H1 (cell line): ENCODE measurements around the gene INPP5J. TPM values are rescaled to one million over a fixed set of nuclear protein-coding genes. Genes with fewer than 3 reads are reported as not detected.
A peak's percentile ranks its signal among the peaks of the same experiment; 100 is the strongest.

ENCODE experiments used
- CTCF ChIA-PET: fragments of 300-600 bp; sonication (Branson Sonifier 250); formaldehyde crosslinking; loops from one replicate; lab custom pipeline; 2021; ENCODE audit not compliant: partially characterized antibody; lab: Charles Lee
- POLR2A ChIA-PET: fragments of 300-600 bp; sonication (Branson Sonifier 250); formaldehyde crosslinking; loops from one replicate; lab custom pipeline; 2021; ENCODE audit warnings: inconsistent platforms; ENCODE audit not compliant: partially characterized antibody; lab: Charles Lee
- DNase-seq, 2 experiments: peaks; one replicate each; pipeline versions ENCODE4 v3.0.0 to v3.0.0-alpha.2; 2010 to 2022; ENCODE audit warnings: low spot score in 2 of 2, low read depth in 1 of 2, mixed read lengths in 1 of 2
- FAIRE-seq: peaks from 2 replicates; lab custom pipeline; 2011; peaks lifted over from hg19 to GRCh38; lab: Jason Lieb, UNC
- H2AFZ ChIP-seq: 2 replicates; pipeline ENCODE4 v1.8.1; 2012; ENCODE audit warnings: low read length, inconsistent platforms
- H2AK5ac ChIP-seq: 2 replicates; pipeline ENCODE4 v1.6.1; 2013; ENCODE audit warnings: low read depth, low read length
- H2BK120ac ChIP-seq: replicated peaks from 2 replicates; pipeline ENCODE3; 2013; ENCODE audit warnings: low read depth, low read length, inconsistent platforms
- H2BK12ac ChIP-seq: 2 replicates; pipeline ENCODE4 v1.6.1; 2013; ENCODE audit warnings: low read depth, low read length
- H2BK15ac ChIP-seq: 2 replicates; pipeline ENCODE4 v1.6.1; 2013; ENCODE audit warnings: low read length
- H2BK20ac ChIP-seq: 2 replicates; pipeline ENCODE4 v1.6.1; 2013; ENCODE audit warnings: low read length
- H2BK5ac ChIP-seq: 2 replicates; pipeline ENCODE4 v1.6.1; 2013; ENCODE audit warnings: low read depth, low read length
- H3K14ac ChIP-seq: 2 replicates; pipeline ENCODE4 v1.6.1; 2013; ENCODE audit warnings: inconsistent platforms; ENCODE audit not compliant: insufficient read length
- H3K18ac ChIP-seq: 2 replicates; pipeline ENCODE4 v1.6.1; 2013; ENCODE audit warnings: low read length; ENCODE audit errors: extremely low read depth
- H3K23ac ChIP-seq: 2 replicates; pipeline ENCODE4 v1.6.1; 2013; ENCODE audit warnings: inconsistent platforms; ENCODE audit not compliant: insufficient read length
- H3K23me2 ChIP-seq: 2 replicates; pipeline ENCODE4 v1.6.1; 2013; ENCODE audit warnings: low read depth, low read length
- H3K27ac ChIP-seq: 2 replicates; pipeline ENCODE4 v1.6.1; 2011; ENCODE audit warnings: low read depth, low read length, inconsistent platforms
- H3K27me3 ChIP-seq, 4 experiments: replicated peaks in 1 of 4; 1 replicate in 1 of 4; 2 replicates in 3 of 4; pipeline versions ENCODE4 v1.6.1 to v1.8.1; 2011 to 2013; ENCODE audit warnings: low read length in 3 of 4, mild to moderate bottlenecking in 3 of 4, inconsistent platforms in 2 of 4, mixed read lengths in 2 of 4, moderate library complexity in 1 of 4; ENCODE audit not compliant: control insufficient read depth in 3 of 4, insufficient read depth in 3 of 4; ENCODE audit errors: extremely low read depth in 1 of 4
- H3K36me3 ChIP-seq, 4 experiments: 2 replicates each; pipeline versions ENCODE4 v1.6.1 to v1.8.1; 2011 to 2013; ENCODE audit warnings: mild to moderate bottlenecking in 4 of 4, low read length in 3 of 4, moderate library complexity in 2 of 4, control low read depth in 1 of 4, inconsistent platforms in 1 of 4; ENCODE audit not compliant: insufficient read depth in 4 of 4, control insufficient read depth in 2 of 4
- H3K4ac ChIP-seq: replicated peaks from 2 replicates; pipeline ENCODE3; 2013; ENCODE audit warnings: low read length, low read depth, mixed read lengths, inconsistent platforms; ENCODE audit not compliant: insufficient read length
- H3K4me1 ChIP-seq, 4 experiments: replicated peaks in 1 of 4; 1 replicate in 1 of 4; 2 replicates in 3 of 4; pipeline versions ENCODE4 v1.6.1 to v1.8.1; 2011 to 2013; ENCODE audit warnings: low read length in 3 of 4, inconsistent platforms in 2 of 4, mixed read lengths in 1 of 4; ENCODE audit not compliant: insufficient read depth in 4 of 4, control insufficient read depth in 3 of 4
- H3K4me2 ChIP-seq, 2 experiments: 2 replicates each; pipeline versions ENCODE4 v1.6.1 to v1.8.1; 2011 to 2013; ENCODE audit warnings: low read depth in 2 of 2, low read length in 2 of 2, control low read depth in 1 of 2, inconsistent platforms in 1 of 2, mild to moderate bottlenecking in 1 of 2; ENCODE audit not compliant: insufficient read depth in 1 of 2
- H3K4me3 ChIP-seq, 4 experiments: fragments of 200-600, 300-600 bp in 1 of 4; sonication (generic), shearing (Covaris generic), sonication (Bioruptor Twin) in 1 of 4; 2 replicates each; pipeline versions ENCODE4 v1.5.1 to v1.8.1; 2011 to 2016; ENCODE audit warnings: low read length in 4 of 4, low read depth in 3 of 4, control low read depth in 2 of 4, inconsistent platforms in 2 of 4, mild to moderate bottlenecking in 2 of 4, mixed read lengths in 1 of 4, moderate library complexity in 1 of 4; ENCODE audit not compliant: insufficient read depth in 2 of 4; ENCODE audit errors: extremely low read depth in 1 of 4
- H3K56ac ChIP-seq: replicated peaks from 2 replicates; pipeline ENCODE3; 2013; ENCODE audit warnings: low read depth, mild to moderate bottlenecking, mixed read lengths, low read length, inconsistent platforms; ENCODE audit not compliant: insufficient read length
- H3K79me1 ChIP-seq: 2 replicates; pipeline ENCODE4 v1.6.1; 2013; ENCODE audit warnings: low read depth, low read length, control low read depth
- H3K79me2 ChIP-seq, 2 experiments: 2 replicates each; pipeline versions ENCODE4 v1.6.1 to v1.8.1; 2012 to 2013; ENCODE audit warnings: low read length in 2 of 2, mild to moderate bottlenecking in 2 of 2, inconsistent platforms in 1 of 2; ENCODE audit not compliant: insufficient read depth in 2 of 2, control insufficient read depth in 1 of 2
- H3K9ac ChIP-seq, 4 experiments: replicated peaks in 1 of 4; 1 replicate in 1 of 4; 2 replicates in 3 of 4; pipeline versions ENCODE4 v1.6.1 to v1.8.1; 2011 to 2013; ENCODE audit warnings: low read depth in 3 of 4, low read length in 3 of 4, control low read depth in 2 of 4, mild to moderate bottlenecking in 2 of 4, moderate library complexity in 2 of 4, inconsistent platforms in 1 of 4; ENCODE audit errors: extremely low read depth in 1 of 4
- H3K9me3 ChIP-seq, 2 experiments: 2 replicates each; pipeline versions ENCODE4 v1.6.1 to v1.8.1; 2012 to 2013; ENCODE audit warnings: mild to moderate bottlenecking in 2 of 2, moderate library complexity in 2 of 2, control low read depth in 1 of 2, inconsistent platforms in 1 of 2, low read depth in 1 of 2, low read length in 1 of 2, mixed read lengths in 1 of 2; ENCODE audit not compliant: insufficient read depth in 2 of 2
- H4K20me1 ChIP-seq, 2 experiments: replicated peaks in 1 of 2; 2 replicates each; pipeline versions ENCODE3 to v1.8.1; 2011 to 2013; ENCODE audit warnings: inconsistent platforms in 2 of 2, low read length in 2 of 2, mild to moderate bottlenecking in 1 of 2; ENCODE audit not compliant: insufficient read depth in 2 of 2, control insufficient read depth in 1 of 2
- H4K5ac ChIP-seq: 2 replicates; pipeline ENCODE4 v1.6.1; 2013; ENCODE audit warnings: low read length, low read depth, mixed read lengths, inconsistent platforms; ENCODE audit not compliant: insufficient read length
- H4K8ac ChIP-seq: 2 replicates; pipeline ENCODE4 v1.8.0; 2013; ENCODE audit warnings: mild to moderate bottlenecking, moderate library complexity, low read length, inconsistent platforms; ENCODE audit not compliant: insufficient read depth; ENCODE audit errors: extremely low read depth
- H4K91ac ChIP-seq: replicated peaks from 2 replicates; pipeline ENCODE3; 2013; ENCODE audit warnings: low read length, mixed read lengths, inconsistent platforms; ENCODE audit not compliant: insufficient read length
- CBX8 ChIP-seq: fragments of 300-800, 300-1000 bp; sonication (generic); IDR thresholded peaks from 2 replicates; pipeline ENCODE4 v1.7.1; 2016; ENCODE audit warnings: low read depth, low read length, borderline replicate concordance
- CEBPB ChIP-seq: IDR thresholded peaks from 2 replicates; pipeline ENCODE4 v1.6.1; 2012; ENCODE audit warnings: low read depth, low read length
- JUN ChIP-seq: IDR thresholded peaks from 2 replicates; pipeline ENCODE4 v1.6.1; 2011; ENCODE audit warnings: low read depth, mild to moderate bottlenecking, improper control_type of control experiment, low read length
- KDM1A ChIP-seq: fragments of 200-600, 300-600 bp; sonication (generic); IDR thresholded peaks from 2 replicates; pipeline ENCODE4 v1.7.1; 2016; ENCODE audit warnings: mild to moderate bottlenecking, low read length, borderline replicate concordance
- MAFK ChIP-seq: IDR thresholded peaks from 2 replicates; pipeline ENCODE4 v1.6.1; 2012; ENCODE audit warnings: low read depth, mild to moderate bottlenecking, improper control_type of control experiment, low read length
- SIX5 ChIP-seq: IDR thresholded peaks from 2 replicates; pipeline ENCODE4 v1.6.1; 2011; ENCODE audit warnings: mild to moderate bottlenecking, low read depth, low read length
- SUZ12 ChIP-seq: fragments of 200-600 bp; sonication (generic); IDR thresholded peaks from 2 replicates; pipeline ENCODE4 v1.6.1; 2012; ENCODE audit warnings: mild to moderate bottlenecking, inconsistent platforms, low read length, moderate library complexity, mixed read lengths
- TEAD4 ChIP-seq: IDR thresholded peaks from 2 replicates; pipeline ENCODE4 v1.6.1; 2012; ENCODE audit warnings: low read depth, low read length, inconsistent platforms, mixed read lengths
- WGBS, 2 experiments: shearing (Covaris generic) in 1 of 2; methylation state at CpG; one replicate each; pipeline versions ENCODE4 v1.1.6 to v1.1.7; 2013 to 2015; ENCODE audit warnings: low lambda C conversion rate in 2 of 2, mixed read lengths in 2 of 2, inconsistent platforms in 1 of 2, low coverage in 1 of 2, missing lambda C conversion rate in 1 of 2; ENCODE audit not compliant: insufficient replicate concordance in 2 of 2, insufficient coverage in 1 of 2, insufficient read length in 1 of 2; ENCODE audit errors: extremely low coverage in 1 of 2, missing lambda C conversion rate in 1 of 2; 5-methylcytosine and 5-hydroxymethylcytosine counted together
- polyA plus RNA-seq, 7 experiments: library from polyadenylated mRNA; depleted of rRNA in 3 of 7; stranded (reverse) in 5 of 7; unstranded in 2 of 7; fragments of >200 nt in 5 of 7; fragments of 200-250 nt in 2 of 7; gene quantifications; 1 replicate in 5 of 7; 2 replicates in 1 of 7; 4 replicates in 1 of 7; pipeline versions ENCODE4 v1.2.1 to v1.2.3, GENCODE V29; 2011 to 2013; ENCODE audit warnings: missing spikeins in 2 of 7, mixed read lengths in 2 of 7
- total RNA-seq: library from RNA; stranded (reverse); fragmentation: NEBNext Ultra II Directional; extraction: Animal tissue kit (Norgen Biotek cat#: 25700); gene quantifications from 2 replicates; pipeline ENCODE4 v1.2.1, GENCODE V29; 2021
- TF ChIP-seq, protein P1 (sequence below): IDR thresholded peaks from 2 replicates; pipeline ENCODE4 v1.6.1; 2011; ENCODE audit warnings: low read depth, mild to moderate bottlenecking, low read length; ENCODE audit not compliant: insufficient read depth

Gene INPP5J
- total and polyA plus RNA-seq, 2 of the 8 experiments (the other 6 are each of a cell fraction or from before 2014, with no cell fraction given): 5.4 to 6.0 TPM

DNA sequence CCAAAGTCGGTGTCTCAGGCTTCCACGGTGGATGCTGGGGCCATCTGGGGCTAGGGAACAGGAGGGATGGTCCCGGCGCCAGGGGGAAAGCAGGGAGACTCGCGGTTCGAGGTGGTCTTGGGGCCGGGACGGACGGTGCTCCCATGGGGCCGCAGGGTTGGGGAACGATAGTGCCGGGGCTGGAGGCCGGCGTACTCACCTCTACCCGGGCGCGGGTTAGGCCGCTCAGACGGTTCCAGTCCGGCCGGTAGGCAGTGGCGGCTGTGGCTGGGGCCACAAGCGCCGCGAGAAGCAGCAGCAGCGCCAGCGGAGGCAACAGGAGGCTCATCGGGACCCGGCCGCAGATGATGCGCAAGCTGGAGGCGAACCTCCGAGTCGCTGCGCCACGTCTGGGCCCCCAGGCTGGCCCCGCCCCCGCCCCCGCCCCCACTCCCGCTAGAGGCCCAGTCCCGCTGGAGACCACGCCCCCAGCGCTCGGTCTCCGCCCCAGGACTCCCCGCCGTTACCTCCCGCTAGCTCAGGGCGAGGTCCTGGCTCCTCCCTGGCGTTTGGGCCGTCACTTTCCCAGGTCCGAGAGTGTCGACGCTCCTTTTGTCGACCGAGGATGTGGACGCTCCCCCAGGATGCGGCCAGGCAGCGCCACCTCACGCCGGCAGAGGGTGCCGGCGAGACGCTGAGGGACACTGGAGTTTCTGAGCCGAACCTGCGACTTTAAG lies 15.4 kb upstream of the INPP5J start, which contains the start of gene SELENOM:
Gene SELENOM (minus strand): TSS at position 391 of the 716 bp plus-strand sequence. CDS start 63 bp downstream, at position 328.
- Histone ChIP-seq H2BK20ac (0 out of 2 replicates have a peak within 1 kb of the TSS, but pooled peaks have one; percentile 48), H3K23ac (no peak within 1 kb of the TSS), H3K9ac (peak within 1 kb of the TSS; percentile 51 to 57 (median 53)), H3K4ac (peak within 1 kb of the TSS; percentile 53), H4K91ac (no peak within 1 kb of the TSS), H2BK12ac (0 out of 2 replicates have a peak within 1 kb of the TSS, but pooled peaks have one; percentile 80), H3K18ac (peak within 1 kb of the TSS; percentile 38), H3K27ac (no peak within 1 kb of the TSS), H3K36me3 (no peaks in the 10 kb centered on the region), H3K56ac (peak within 1 kb of the TSS; percentile 6), H4K20me1 (peaks cover 0 to 8% of the 10 kb centered on the region in 2 experiments), H3K79me2 (no peaks in the 10 kb centered on the region), H3K4me1 (peaks cover 0 to 15% (median 11%) of the 10 kb centered on the region in 4 experiments; a peak in 5 of 7 replicates), H3K4me3 (peak within 1 kb of the TSS; percentile 49 to 77 (median 68)), H3K4me2 (peak within 1 kb of the TSS; percentile 84 to 90), H3K79me1 (no peaks in the 10 kb centered on the region; the same call in 1 of the 2 replicates), H2BK15ac (no peak within 1 kb of the TSS), H2BK120ac (peak within 1 kb of the TSS; percentile 90), H3K27me3 (peaks cover 10 to 23% (median 22%) of the 10 kb centered on the region in 4 experiments), H2AK5ac (peak within 1 kb of the TSS; percentile 60; the same call in 1 of the 2 replicates), H2BK5ac (peak within 1 kb of the TSS; percentile 52; the same call in 1 of the 2 replicates), H4K5ac (peak within 1 kb of the TSS; percentile 19), H4K8ac (peak within 1 kb of the TSS; percentile 91), H3K9me3 (no peaks in the 10 kb centered on the region), H2AFZ (peak within 1 kb of the TSS; percentile 25; the same call in 1 of the 2 replicates), H3K14ac (no peak within 1 kb of the TSS), H3K23me2 (peaks cover 8% of the 10 kb centered on the region; the same call in 1 of the 2 replicates)
- peak; percentile 45 for FAIRE-seq
- WGBS, 2 experiments: 2% methylated on average over 54 of the region's 67 CpGs; no CpG with 5 or more reads in 1 of the 2 experiments
- ChIA-PET CTCF (interaction anchor here (0.6 to 8.7 kb wide), 24 partner anchors 8 to 826 kb away, joined by 3 to 124 read pairs (median 4); partner anchors contain the start of genes INPP5J, PLA2G3 and SMTN), POLR2A (interaction anchor here (0.7 to 3.1 kb wide), 8 partner anchors 14 to 236 kb away, joined by 3 to 16 read pairs (median 4); partner anchors contain the start of genes PLA2G3 and RNF185)
- DNase-seq: peak; percentile 89 to 95
- TF ChIP-seq SUZ12 (no peak), KDM1A (no peak), CEBPB (peak; percentile 35; the same call in 1 of the 2 replicates), MAFK (no peak), JUN (0 out of 2 replicates have a peak, but pooled peaks have one; percentile 9), CBX8 (no peak), SIX5 (no peak), TEAD4 (no peak)
- TF ChIP-seq, protein P1, sequence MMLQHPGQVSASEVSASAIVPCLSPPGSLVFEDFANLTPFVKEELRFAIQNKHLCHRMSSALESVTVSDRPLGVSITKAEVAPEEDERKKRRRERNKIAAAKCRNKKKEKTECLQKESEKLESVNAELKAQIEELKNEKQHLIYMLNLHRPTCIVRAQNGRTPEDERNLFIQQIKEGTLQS: no peak
